ENCODE results near the gene CNTNAP2. TPM values are rescaled to one million over a fixed set of nuclear protein-coding genes. Genes with fewer than 3 reads are reported as not detected.

Gene CNTNAP2
- total and polyA plus RNA-seq, 12 donors: 0.07 to 0.77 (median 0.24) TPM

GRCh38 chr7:148403466-148403993 is 2286.9 kb downstream of the CNTNAP2 start:
- Histone ChIP-seq H3K4me3 (no peak overlapping the region), H3K4me1 (no peaks in the 10 kb centered on the region), H3K27ac (no peak overlapping the region), H3K9me3 (no peaks in the 10 kb centered on the region), H3K36me3 (no peaks in the 10 kb centered on the region), H3K27me3 (peaks cover 0 to 44% (median 14%) of the 10 kb centered on the region in 7 donors)
- no peak for TF ChIP-seq CTCF (IDR thresholded peaks at IDR 0.05)
- DNase-seq (no peak), ATAC-seq (no peak)
- intact Hi-C loops (cut with DNase I): no loop called here
- 69 to 79% methylated on average over 6 of the region's 6 CpGs for WGBS, 2 donors

GRCh38 chr7:148408307-148408706 is 2291.7 kb downstream of the CNTNAP2 start:
- no peak for TF ChIP-seq CTCF (IDR thresholded peaks at IDR 0.05)
- Histone ChIP-seq H3K36me3 (no peaks in the 10 kb centered on the region), H3K27ac (no peak overlapping the region), H3K27me3 (peaks cover 0 to 7% (median 0%) of the 10 kb centered on the region in 7 donors), H3K9me3 (no peaks in the 10 kb centered on the region), H3K4me3 (no peak overlapping the region), H3K4me1 (no peaks in the 10 kb centered on the region)
- WGBS, 2 donors: 85 to 90% methylated on average over 2 of the region's 2 CpGs
- intact Hi-C loops (cut with DNase I): no loop called here
- ATAC-seq (no peak), DNase-seq (no peak)

GRCh38 chr7:148410905-148411304 is 2294.3 kb downstream of the CNTNAP2 start:
- 80 to 81% methylated on average over 7 of the region's 7 CpGs for WGBS, 2 donors
- intact Hi-C loops (cut with DNase I): no loop called here
- Histone ChIP-seq H3K4me3 (no peak overlapping the region), H3K9me3 (no peaks in the 10 kb centered on the region), H3K27ac (no peak overlapping the region), H3K36me3 (no peaks in the 10 kb centered on the region), H3K27me3 (peaks cover 0 to 5% (median 0%) of the 10 kb centered on the region in 7 donors), H3K4me1 (no peaks in the 10 kb centered on the region)
- ATAC-seq: no peak
- no peak for TF ChIP-seq CTCF (IDR thresholded peaks at IDR 0.05)
- DNase-seq: no peak

- H3K27ac ChIP-seq: no peak overlapping the region
- 81 to 82% methylated on average over 2 of the region's 2 CpGs for WGBS, 2 donors
- no peak for ATAC-seq
- H3K36me3 ChIP-seq: no peaks in the 10 kb centered on the region
- H3K4me1 ChIP-seq: no peaks in the 10 kb centered on the region
- H3K27me3 ChIP-seq: peaks cover 0 to 5% (median 3%) of the 10 kb centered on the region in 7 donors
- no peak for TF ChIP-seq CTCF (IDR thresholded peaks at IDR 0.05)
- DNase-seq: no peak
- H3K9me3 ChIP-seq: no peaks in the 10 kb centered on the region
- intact Hi-C loops (cut with DNase I): no loop called here
- no peak overlapping the region for H3K4me3 ChIP-seq
These were observed 2296.1 kb downstream of the CNTNAP2 start for GRCh38 chr7:148412691-148413090.

Measured in heart right ventricle (tissue), 16 donors.